Measurements from ENCODE around the gene ELAPOR1. TPM values are rescaled to one million over a fixed set of nuclear protein-coding genes. Genes with fewer than 3 reads are reported as not detected.

The ELAPOR1 gene
- total and polyA plus RNA-seq, 9 of the 15 experiments (the other 6 are each of a cell fraction or from before 2014, with no cell fraction given) = 0.07 to 1.2 (median 0.18) TPM

GRCh38 chr1:109083923-109084322 is 30.0 kb upstream of the ELAPOR1 start (continued):
- TF ChIP-seq PBX2 (CRISPR knock-in tag; IDR thresholded peaks at IDR 0.05; ENCODE audit: low read depth) = peak; percentile 74
- peak; percentile 79 for TF ChIP-seq PBX2 (tag; conservative IDR thresholded peaks at IDR 0.05; ENCODE audit: low read depth)
- no peak for TF ChIP-seq RBFOX2 (IDR thresholded peaks at IDR 0.05; ENCODE audit: low read depth, low read length)
- TF ChIP-seq ATF7 (IDR thresholded peaks at IDR 0.05) = no peak
- 0 out of 2 replicates have a peak, but pooled peaks have one; percentile 42 for TF ChIP-seq LCOR (CRISPR knock-in tag; IDR thresholded peaks at IDR 0.05)
- TF ChIP-seq SMARCE1 (IDR thresholded peaks at IDR 0.05) = no peak
- TF ChIP-seq KDM2B (CRISPR knock-in tag; IDR thresholded peaks at IDR 0.05) = no peak
- TF ChIP-seq, protein P1, sequence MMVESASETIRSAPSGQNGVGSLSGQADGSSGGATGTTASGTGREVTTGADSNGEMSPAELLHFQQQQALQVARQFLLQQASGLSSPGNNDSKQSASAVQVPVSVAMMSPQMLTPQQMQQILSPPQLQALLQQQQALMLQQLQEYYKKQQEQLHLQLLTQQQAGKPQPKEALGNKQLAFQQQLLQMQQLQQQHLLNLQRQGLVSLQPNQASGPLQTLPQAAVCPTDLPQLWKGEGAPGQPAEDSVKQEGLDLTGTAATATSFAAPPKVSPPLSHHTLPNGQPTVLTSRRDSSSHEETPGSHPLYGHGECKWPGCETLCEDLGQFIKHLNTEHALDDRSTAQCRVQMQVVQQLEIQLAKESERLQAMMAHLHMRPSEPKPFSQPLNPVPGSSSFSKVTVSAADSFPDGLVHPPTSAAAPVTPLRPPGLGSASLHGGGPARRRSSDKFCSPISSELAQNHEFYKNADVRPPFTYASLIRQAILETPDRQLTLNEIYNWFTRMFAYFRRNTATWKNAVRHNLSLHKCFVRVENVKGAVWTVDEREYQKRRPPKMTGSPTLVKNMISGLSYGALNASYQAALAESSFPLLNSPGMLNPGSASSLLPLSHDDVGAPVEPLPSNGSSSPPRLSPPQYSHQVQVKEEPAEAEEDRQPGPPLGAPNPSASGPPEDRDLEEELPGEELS (CRISPR knock-in tag; IDR thresholded peaks at IDR 0.05; ENCODE audit: borderline replicate concordance) = no peak
- no peak for TF ChIP-seq FOXP1 (CRISPR knock-in tag; IDR thresholded peaks at IDR 0.05)
- TF ChIP-seq NONO (IDR thresholded peaks at IDR 0.05; ENCODE audit: low read depth in 2 of 2, low read length in 1 of 2) = no peak
- no peak for TF ChIP-seq ATF1 (CRISPR knock-in tag; IDR thresholded peaks at IDR 0.05)
- no peak for TF ChIP-seq ATF1 (tag; IDR thresholded peaks at IDR 0.05)
- TF ChIP-seq ZNF217 (CRISPR knock-in tag; IDR thresholded peaks at IDR 0.05) = no peak
- TF ChIP-seq TCFL5 (CRISPR knock-in tag; conservative IDR thresholded peaks at IDR 0.05) = no peak
- no peak for TF ChIP-seq THRAP3 (IDR thresholded peaks at IDR 0.05; ENCODE audit: borderline replicate concordance)
- TF ChIP-seq EHMT2 (IDR thresholded peaks at IDR 0.05) = 0 out of 2 replicates have a peak, but pooled peaks have one; percentile 9
- peak; percentile 96 for TF ChIP-seq PKNOX1 (IDR thresholded peaks at IDR 0.05)
- TF ChIP-seq CBX3 (IDR thresholded peaks at IDR 0.05; ENCODE audit: borderline replicate concordance in 1 of 2, low read length in 2 of 2) = no peak; a peak in 1 of 3 replicates
- no peak for TF ChIP-seq KLF1 (tag; IDR thresholded peaks at IDR 0.05)
- TF ChIP-seq FOXA3 (CRISPR knock-in tag; conservative IDR thresholded peaks at IDR 0.05 in 1 of 2, IDR thresholded peaks at IDR 0.05 in 1 of 2) = no peak
- TF ChIP-seq NFE2 (IDR thresholded peaks at IDR 0.05; ENCODE audit: low read depth) = 0 out of 2 replicates have a peak, but pooled peaks have one; percentile 30
- TF ChIP-seq CSDE1 (IDR thresholded peaks at IDR 0.05) = no peak
- TF ChIP-seq SIRT6 (IDR thresholded peaks at IDR 0.05; ENCODE audit: low read depth, low read length) = no peak

All from K562 (cell line).